ENCODE data around the gene NUP133.

GRCh38 chr1:229523052-229523451, 14.9 kb upstream of the NUP133 start:
- TF ChIP-seq EZH2phosphoT487 (IDR thresholded peaks at IDR 0.05; ENCODE audit: borderline replicate concordance) (no peak), CTCF (conservative IDR thresholded peaks at IDR 0.05; ENCODE audit: low read length) (no peak)
